ENCODE measurements around the gene APOL4.
"Not testable (repeated sequence)": the region's sequence is repeated elsewhere in the genome, so short reads cannot be mapped to it uniquely, and the experiment has no call there.

The APOL4 gene

GRCh38 chr22:36233796-36234195 is 32.2 kb upstream of the APOL4 start:
- intact Hi-C loops (cut with DNase I), result no loop called here
- DNase-seq, result no peak

GRCh38 chr22:36232715-36233401 is 31.2 kb upstream of the APOL4 start:
- no peak for DNase-seq
- intact Hi-C loops (cut with DNase I), result no loop called here

- intact Hi-C loops (cut with DNase I); DNase-seq: not testable (repeated sequence)
These were observed 29.4 kb upstream of the APOL4 start for GRCh38 chr22:36231051-36231450.

GRCh38 chr22:36229649-36230048 is 28.0 kb upstream of the APOL4 start:
- intact Hi-C loops (cut with DNase I); DNase-seq: not testable (repeated sequence)

DNA sequence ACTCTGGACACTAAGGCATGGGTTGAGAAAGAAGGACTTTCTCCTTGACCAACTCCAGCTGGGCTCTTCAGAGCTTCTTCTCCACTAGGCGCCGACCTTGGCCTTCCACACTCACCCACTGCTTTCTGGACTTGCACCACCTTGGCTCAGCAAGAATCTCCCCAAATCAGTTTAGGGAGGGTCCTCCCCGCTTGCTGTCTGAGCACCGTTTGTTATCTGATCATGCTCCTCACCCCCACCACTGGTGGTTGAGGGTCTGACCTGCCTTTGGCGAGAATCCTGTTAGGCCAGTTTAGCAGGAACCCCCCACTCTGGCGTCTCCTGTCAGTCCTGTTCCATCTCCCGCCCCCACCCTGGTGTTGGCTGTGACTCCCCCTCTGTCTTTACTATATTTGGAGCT is 27.3 kb upstream of the APOL4 start:
- intact Hi-C loops (cut with DNase I), result no loop called here
- DNase-seq, result no peak

DNA sequence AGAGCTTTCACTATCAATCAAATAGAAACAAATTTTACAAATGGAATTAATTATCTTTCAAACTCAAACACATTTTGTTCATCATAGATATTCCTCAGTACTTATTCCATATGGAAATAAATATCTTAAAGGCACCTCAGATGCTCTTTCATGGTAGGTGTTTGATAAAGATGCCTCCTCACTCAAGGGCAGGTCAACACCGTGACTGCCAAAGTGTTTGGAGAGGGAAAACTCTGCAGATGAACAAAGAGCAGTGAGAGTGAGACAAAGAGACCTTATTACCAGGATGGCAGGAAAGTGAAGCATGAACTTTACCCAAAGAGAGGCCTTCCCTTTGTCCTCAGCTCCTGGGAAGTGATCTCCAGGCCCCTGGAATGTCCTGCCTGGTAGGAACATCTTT is 26.8 kb upstream of the APOL4 start:
- intact Hi-C loops (cut with DNase I); DNase-seq: not testable (repeated sequence)

GRCh38 chr22:36227806-36228205 is 26.2 kb upstream of the APOL4 start:
- intact Hi-C loops (cut with DNase I), result no loop called here
- no peak for DNase-seq

- intact Hi-C loops (cut with DNase I), result no loop called here
- DNase-seq, result no peak
These were observed 25.8 kb upstream of the APOL4 start for GRCh38 chr22:36227396-36227795.

DNA sequence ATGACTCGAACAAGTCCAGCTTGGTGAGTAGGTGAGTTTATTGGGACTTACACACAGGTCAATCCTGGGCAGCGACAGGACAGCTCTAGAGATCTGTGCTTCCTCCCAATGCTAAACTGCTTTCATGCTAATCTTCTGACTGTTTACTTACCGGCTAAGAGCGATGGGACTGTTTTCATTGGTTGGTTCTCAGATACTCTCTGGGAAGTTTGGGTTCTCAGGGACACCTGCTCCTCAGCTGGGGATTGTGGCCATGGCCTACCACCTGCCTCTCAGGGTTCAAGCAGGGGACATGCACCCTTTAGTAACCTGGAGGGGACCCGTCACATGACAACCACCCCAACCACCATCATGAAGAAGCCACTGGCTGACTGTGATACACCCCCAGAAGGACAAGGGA is 24.6 kb upstream of the APOL4 start:
- DNase-seq, result no peak
- intact Hi-C loops (cut with DNase I), result no loop called here

DNA sequence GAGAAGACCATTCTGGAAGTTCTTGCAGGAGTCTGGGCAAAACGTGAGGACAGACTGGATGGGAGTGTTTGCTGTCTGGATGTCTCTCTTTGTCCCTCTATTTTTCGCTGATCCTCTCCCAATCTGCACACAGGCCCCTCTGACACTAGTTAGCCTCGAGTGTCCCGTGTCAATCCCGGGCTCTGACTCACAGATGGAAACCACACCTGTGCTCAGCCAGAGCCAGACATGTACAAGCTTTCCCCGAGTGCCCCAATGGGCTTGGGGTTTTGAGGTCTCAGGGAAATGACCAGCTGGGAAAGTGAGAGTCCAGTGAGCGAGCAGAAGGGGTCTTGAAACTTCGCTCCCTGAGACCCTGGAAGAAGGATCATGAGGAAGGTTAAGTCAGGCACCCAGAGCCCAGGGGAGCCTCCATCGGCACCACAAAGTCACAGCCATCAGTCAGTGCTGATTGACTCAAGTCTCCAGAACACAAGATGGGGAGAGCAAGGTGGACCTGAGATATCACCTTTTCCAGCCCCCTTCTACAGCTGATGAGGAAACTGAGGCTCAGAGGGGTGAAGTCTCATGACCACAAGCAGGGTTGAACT is 23.8 kb upstream of the APOL4 start:
- intact Hi-C loops (cut with DNase I), result no loop called here

DNA sequence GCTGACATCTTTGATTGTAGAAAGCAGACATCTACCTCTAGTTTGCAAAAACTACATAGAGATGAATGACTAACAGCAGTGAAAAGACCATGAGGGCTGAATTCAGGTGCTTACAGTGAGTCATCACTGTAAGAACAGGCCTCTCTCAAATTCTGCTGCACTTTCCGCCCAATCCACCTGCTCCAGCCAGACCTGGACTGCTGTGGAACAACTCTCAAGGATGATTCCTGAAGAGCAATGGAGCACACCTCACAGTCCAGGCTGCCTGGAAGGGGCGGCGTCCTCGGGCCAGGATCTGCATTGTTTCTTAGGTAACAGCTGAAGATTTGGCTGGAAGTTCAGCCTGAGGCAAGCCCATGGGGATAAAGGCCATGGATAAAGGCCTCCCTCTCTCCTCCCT is 22.6 kb upstream of the APOL4 start:
- DNase-seq, result no peak
- intact Hi-C loops (cut with DNase I), result loop anchor here (5.0 kb wide), 1 partner anchor 77 kb away; no protein-coding TSS in a partner anchor

More for the DNA sequence above, 23.8 kb upstream of the APOL4 start:
- no peak for DNase-seq

- DNase-seq, result no peak
- intact Hi-C loops (cut with DNase I), result loop anchor here (5.0 kb wide), 1 partner anchor 76 kb away; no protein-coding TSS in a partner anchor
These were observed 21.9 kb upstream of the APOL4 start for GRCh38 chr22:36223504-36223903.

DNA sequence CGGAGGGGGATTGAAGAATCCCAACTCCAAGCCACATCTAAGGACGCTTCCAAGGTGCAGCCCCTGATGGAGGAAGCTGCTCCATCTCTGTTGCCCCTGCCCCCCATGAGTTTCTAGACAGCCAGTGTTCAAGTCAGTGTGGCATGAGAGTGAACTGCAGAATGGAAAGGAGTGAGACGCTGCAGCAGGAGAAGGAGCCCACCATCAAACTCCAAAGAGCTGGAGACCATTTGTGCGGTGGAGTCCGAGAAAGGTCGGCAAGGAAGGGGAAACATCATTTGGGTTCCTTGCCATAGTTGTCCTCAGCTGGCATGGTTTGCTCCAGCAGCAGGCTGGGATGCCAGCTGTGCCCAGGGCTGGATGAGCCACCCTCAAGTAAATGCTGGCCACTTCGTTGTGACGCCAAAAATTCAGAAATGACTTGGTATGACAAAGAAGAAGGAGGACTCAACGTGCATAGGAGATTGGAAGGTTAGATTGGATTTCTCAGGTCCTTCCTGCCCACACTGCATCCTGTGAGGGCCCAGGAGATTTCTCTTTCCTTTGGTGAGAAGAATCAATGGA is 21.4 kb upstream of the APOL4 start:
- intact Hi-C loops (cut with DNase I), result loop anchor here (5.0 kb wide), 1 partner anchor 76 kb away; no protein-coding TSS in a partner anchor
- no peak for DNase-seq

DNA sequence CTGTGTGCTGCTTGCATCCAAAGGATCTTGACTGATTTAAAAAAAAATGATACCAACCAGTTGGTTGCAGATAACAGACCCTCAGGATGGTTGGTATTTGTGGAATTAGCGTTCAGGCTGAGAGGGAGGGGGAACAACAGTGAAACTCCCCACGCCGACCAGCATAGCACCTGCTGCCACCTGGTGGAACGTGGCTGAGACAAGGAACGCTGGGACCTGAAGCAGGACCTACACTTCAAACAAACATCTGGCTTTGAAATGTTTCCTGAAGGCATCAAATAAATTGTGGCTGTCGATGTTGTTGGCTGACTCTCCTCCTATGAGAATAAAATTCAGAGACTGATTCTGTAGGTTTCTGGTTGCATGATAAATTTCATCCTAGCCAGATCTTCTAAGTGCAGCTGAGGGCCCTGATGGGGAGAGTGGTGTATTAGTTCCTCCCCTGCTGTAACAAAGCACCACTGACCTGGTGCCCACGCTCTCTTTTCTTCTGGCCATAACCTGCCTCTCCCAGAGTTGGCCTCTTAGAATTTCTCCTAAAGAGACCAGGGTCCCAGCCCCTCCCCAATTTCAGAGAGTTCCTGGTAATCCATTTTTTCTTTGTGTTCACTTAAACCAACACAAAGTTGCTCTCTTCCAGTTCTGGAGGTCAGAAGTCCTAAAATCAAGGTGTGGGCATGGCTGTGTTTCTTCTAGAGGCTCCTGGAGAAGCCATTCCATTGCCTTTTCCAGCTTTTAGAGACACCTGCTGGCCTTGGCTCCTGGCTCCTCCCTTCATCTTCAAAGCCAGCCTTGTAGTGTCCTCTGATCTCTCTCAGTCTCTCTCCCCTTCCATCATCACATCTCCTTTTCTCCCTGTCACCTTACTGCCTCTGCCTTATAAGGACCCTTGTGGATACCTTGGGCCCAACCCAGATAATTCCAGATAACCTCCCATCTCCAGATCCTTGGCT is 20.5 kb upstream of the APOL4 start:
- peak in 8 of 10 donors; percentile 41 to 91 (median 54) for DNase-seq
- intact Hi-C loops (cut with DNase I), result loop anchor here (5.0 kb wide), 1 partner anchor 75 kb away; no protein-coding TSS in a partner anchor

- intact Hi-C loops (cut with DNase I), result loop anchor here (5.0 kb wide), 1 partner anchor 73 kb away; no protein-coding TSS in a partner anchor
- DNase-seq, result no peak
These were observed 18.9 kb upstream of the APOL4 start for GRCh38 chr22:36220451-36220921.

- no peak for DNase-seq
- intact Hi-C loops (cut with DNase I), result no loop called here
These were observed 17.1 kb upstream of the APOL4 start for GRCh38 chr22:36218648-36219193.

DNA sequence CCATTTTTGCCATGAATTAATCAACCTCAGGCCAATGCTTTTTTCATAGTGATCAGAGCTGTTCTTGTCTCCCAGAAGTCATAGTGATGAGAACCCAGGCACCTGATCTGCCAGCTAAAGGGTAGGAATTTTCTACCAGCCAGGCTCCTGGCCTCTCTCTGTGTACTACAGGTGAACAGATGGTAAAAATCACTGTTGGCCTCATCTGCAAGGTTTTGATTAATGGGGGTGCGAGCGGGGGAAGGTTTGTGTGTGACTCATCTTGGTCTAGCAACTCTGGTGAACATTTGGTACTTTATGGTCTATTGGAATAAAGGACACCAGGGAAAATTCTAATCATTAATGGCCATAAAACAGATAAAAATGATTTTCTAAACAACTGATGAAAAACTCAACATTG is 14.4 kb upstream of the APOL4 start:
- intact Hi-C loops (cut with DNase I), result no loop called here
- no peak for DNase-seq

- intact Hi-C loops (cut with DNase I), result no loop called here
- DNase-seq, result no peak
These were observed 12.0 kb upstream of the APOL4 start for GRCh38 chr22:36213586-36213985.

DNA sequence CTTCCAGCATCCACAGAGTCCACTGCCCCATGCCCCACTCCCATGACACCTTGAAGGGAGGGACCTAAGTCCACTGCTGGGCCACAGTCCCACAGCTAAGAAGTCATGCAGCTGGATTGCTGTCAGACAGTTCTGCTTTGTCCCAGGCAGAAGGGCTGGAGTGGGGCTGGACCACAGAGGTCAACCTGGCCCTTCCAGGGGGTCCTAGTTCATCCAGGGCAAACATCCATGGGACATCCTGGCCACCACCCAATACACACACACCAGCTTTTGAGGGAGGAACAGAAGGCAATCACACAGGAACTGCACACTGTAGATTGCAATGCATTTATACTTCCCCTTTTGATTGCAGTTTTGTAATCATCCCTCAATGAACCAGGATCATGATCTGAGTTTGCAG is 11.3 kb upstream of the APOL4 start:
- intact Hi-C loops (cut with DNase I), result no loop called here
- DNase-seq, result no peak

GRCh38 chr22:36211237-36211861 is 9.7 kb upstream of the APOL4 start:
- DNase-seq, result no peak
- intact Hi-C loops (cut with DNase I), result no loop called here
